CD4-positive, alpha-beta T cell treated with Interleukin-17A for 4 hours (primary cell): ENCODE measurements around the gene SIAH2.

Experiments
- DNase-seq: peaks from one replicate; pipeline ENCODE4 v3.0.0-alpha.2; 2020; ENCODE audit warnings: mixed read lengths

The SIAH2 gene

DNA sequence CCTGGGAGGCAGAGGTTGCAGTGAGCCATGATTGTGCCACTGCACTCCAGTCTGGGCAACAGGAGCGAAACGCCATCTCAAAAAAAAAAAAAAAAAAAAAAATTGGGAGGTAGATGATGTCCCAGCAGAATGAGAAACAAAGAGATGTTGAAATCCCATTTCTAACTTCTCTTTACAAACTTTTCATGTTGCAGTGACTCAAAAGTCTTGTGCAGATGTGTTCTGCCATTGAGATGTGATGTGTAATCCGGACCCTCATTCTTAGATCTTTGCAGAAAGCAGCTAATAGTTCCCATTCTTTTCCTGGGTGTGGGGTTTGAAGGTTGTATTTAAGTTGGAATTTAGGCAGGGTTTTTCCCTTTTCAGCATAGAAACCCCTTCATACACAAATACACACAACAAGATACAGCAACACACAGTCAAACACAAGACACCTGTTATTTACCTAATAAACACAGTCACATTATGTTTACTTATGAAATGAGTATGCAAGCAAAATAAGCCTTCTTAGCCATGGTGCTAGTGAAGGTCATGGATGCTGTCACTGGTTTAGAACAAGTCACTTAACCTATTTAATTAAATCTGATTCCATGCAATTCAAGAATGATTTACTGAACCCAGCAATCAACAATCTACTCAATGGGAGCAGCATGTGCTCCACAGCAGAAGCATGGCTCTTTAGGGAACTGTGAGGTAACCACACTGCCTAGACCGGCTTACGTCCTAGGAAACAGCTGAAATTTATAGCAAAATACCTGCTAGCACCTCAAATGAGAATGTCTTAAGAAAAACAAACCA lies 14.9 kb downstream of the SIAH2 start:
- no peak for DNase-seq

DNA sequence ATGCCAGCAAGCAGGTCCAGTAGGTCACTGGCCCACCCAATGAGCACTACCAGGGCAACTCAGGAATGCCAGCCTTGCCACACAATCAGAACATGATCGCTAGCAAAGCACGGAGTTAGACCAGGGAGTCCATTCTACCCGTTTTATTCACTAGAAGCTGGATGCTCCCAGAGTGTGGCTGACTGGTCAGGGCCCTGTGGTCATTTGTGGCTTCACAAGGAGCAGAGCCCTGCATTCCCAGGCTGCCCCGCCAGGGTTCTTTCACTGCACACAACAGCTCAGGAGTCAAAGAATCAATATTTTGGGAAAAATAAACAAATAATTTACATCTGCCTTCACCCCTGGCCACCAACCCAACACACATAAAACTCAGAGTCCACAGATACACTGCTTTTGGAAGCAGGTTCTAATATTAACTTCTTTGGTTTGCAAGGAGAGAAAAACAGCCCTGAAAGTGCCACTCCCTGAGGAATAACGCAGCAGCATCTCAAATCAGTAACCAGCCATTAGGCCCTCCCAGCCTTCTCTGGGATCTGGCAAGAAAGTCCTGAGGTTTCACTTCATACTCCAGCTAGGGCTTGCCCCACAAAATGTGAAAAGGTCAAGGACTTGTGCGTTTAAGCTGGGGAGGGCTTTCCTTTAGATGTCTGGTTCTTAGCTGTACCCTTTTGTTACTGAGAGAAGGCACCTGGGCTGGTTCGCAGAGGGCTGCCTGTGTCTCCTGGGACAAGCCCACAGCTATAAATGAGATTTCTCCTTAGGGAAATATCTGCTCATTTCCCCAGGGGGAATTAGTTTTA lies 16.0 kb downstream of the SIAH2 start:
- DNase-seq: no peak

GRCh38 chr3:150745832-150746231 lies 17.1 kb downstream of the SIAH2 start:
- DNase-seq: no peak

DNA sequence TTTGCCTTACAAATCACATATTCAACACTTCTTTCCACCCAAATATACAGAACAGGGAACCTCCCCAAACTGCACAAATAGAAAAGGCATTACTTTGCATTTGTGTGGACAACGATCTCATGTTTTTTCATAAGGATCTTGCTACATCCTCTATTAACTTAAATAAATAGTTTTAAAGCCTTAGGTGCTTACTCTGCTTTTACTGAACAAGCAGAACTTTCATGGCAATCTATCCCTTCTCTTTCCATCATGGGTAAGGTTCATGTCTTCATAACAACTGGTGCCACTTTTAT lies 18.1 kb downstream of the SIAH2 start:
- DNase-seq: no peak

GRCh38 chr3:150744041-150744918 lies 18.7 kb downstream of the SIAH2 start:
- no peak for DNase-seq

DNA sequence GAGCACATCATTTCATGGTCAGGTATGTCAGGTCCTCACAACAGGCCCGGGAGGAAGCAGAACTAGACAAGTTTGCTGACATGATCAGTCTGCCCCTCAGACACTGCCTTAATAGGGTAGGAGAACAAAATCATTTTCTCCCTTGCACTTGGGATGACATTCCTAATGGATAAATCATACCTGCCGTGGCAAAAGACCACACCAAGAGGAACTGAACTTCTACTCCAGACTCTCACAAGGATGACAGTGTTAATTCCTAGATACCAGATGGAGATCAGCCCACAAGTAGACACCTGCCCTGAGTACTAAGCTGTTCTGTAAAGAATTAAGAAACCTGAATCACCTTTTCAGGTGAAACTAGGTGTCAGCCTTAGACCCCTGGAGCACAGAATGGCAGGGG lies 19.5 kb downstream of the SIAH2 start:
- DNase-seq: no peak

DNA sequence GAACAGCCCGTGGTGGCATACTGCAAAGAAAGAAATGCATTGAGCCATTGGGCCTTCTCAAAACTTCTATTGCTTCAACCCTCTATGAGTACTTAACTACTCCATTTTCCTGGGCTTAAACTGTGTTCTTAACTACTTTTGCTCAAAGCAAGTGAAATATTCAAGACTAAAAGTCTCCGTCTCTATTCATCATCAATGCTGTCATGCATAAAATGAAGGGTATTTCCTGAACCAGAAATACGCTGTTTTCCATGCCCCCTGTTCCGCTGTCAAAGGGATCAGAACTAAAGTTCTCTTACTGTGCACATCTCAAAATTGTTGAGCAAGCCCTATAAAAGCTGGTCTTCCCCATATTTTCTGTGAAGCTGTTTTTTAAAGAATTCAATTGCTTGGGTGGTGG lies 20.3 kb downstream of the SIAH2 start:
- DNase-seq: no peak

DNA sequence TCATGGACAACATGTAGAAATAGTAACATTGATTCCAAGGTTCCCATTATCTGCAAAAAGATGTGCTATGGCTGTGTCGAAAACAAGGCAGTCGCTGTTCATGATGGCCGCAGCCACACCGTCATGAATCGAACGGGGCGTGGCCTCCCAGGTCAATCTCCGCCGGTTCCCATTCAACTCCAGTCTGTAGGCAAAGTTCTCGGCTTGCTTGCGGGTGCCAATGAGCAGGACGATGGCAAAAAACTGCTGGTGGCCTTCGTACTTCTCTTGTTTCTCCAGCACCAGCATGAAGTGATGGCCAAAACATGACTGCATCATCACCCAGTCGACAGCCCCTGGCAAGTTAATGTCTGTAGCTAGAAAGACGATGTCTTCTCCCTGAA lies 20.8 kb downstream of the SIAH2 start:
- DNase-seq: no peak

GRCh38 chr3:150741497-150742140 lies 21.4 kb downstream of the SIAH2 start:
- no peak for DNase-seq

GRCh38 chr3:150740733-150741496 lies 22.1 kb downstream of the SIAH2 start:
- no peak for DNase-seq

DNA sequence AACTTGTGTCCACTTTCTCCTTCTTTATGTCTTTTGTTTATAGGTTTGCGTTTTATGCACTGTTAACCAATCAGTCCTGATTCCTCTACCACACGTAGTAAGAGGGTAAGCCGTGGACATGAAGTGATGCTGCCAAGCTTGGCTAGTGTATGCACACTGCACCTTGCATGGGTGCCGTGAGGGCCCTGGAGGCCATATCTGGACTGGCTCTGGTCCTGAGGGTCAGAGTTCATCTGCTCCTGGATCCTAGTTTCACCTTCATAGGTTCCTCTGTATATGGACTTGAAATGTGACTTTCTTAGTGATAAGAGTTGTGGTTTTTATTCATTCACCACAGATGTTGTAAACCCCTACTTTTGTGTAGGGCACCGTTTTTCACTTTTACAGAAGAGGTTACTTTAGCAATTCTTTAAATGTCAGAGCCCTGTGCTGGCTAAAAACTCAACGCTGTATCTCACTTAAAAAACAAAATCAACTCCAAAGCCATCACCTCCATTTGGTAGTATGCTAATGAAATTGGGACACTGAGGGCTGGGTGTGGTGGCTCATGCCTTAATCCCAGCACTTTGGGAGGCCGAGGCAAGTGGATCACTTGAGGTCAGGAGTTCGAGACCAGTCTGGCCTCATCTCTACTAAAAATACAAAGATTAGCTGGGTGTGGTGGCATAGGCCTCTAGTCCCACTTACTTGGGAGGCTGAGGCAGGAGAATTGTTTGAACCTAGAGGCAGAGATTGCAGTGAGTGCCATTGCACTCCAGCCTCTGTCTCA lies 22.9 kb downstream of the SIAH2 start:
- no peak for DNase-seq

DNA sequence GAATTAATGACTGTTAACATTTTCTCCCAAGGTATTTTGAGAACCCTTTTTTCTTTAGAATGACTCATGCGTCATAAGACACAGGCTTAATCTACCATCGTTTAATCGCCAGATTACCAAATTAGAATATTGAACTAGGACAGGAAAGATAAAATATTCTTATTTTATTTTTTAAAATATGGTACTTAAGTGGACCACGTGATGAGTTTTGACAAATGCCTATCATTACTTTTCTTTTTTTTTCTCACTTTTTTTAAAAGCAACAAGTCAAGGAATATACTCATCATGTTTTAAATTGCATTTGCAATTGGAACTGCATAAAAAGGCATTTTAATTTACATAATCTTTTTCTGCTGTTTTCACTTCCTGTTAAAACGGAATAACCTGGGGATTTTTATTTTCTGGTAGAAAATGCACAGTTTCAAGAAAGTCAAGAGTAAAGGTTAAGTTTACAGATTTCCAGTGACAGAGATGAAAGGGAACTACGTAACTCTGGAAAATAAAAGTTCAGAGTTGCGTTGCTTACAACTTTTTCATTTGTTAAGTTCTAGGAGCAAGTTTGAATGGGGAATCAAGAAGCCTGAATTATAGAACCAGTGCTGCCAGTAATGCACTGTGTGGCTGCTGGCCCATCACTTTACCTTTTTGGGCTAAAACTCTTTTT lies 23.6 kb downstream of the SIAH2 start:
- no peak for DNase-seq

- DNase-seq: no peak
Observed at GRCh38 chr3:150738688-150739087, 24.3 kb downstream of the SIAH2 start.

GRCh38 chr3:150737874-150738679 lies 24.9 kb downstream of the SIAH2 start:
- DNase-seq: peak; percentile 15

DNA sequence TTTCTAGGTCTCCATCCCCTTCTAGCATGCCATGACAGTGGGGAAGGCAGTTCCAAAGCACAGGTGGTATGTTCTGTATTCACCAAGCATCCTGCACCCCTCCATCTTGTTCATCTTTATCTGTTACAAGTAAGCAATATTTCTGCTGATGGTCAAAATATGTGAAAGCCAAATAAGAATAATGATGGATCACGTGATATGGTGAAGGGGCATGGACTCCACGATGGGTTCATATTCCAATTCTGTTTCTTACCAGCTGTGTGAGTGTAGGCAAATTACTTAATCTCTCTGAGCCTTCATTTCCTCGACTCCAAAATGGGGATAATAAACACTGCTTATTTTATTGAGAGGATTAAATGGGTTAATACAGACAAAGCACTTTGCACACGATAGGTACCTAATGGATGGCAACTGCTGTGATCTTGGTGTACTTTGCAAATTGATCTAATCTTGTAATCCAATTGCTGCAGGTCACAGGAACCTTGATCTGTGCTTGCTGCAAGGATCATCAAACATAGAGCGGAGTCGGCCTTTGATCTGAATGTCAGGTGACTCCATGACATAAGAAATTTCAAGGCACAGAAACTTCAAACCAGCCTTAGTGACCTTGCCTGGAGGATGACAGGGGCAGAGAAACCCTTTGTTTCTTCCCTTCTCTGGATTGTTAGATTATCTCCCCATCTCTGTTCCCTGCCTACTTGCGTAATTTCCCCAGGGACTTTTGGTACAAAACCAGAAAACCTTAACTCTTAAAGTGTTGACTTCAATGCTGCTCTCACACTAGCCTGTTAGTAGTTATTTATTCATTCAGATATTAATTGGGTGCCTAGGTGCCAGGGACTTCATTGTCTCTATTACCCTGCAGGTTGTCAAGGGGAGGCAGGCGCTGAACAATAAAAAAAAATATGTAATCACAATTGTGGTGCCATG lies 25.8 kb downstream of the SIAH2 start:
- peak; percentile 16 for DNase-seq

DNA sequence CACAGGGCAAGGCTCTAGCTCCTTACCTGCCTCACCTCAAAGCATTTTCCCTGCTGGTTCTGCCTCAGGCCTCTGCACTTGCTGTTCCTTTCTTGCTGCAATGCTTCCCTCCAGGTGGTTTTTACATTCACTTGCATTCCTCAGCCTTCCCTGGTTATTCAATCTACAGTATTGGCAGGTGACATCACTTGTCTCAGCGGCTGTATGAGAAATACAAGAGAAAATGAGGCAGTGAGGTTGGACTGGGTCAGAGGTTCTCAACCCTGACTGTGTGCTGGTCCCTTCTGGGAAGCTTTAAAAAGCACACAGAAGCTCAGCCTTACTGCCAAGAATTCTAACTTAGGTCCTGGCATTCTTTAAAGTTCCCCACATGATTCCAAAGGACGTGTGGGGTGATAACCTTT lies 26.7 kb downstream of the SIAH2 start:
- DNase-seq: no peak

DNA sequence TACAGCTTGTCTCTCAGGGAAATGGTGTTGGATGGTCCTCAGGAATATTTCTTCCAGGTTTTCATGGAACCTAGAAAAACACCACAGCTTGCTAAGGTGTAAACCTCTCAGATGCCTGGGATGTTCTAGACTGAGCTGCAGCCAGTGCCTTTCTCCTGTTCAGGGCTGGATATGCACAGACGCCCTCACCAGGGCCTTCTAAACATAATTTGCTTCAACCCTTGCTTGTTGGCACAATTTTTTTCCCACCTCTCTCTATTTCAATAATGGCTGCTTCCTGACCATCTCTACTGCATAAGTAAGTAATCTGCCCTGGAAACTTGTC lies 28.2 kb downstream of the SIAH2 start:
- DNase-seq: no peak

- no peak for DNase-seq
Observed at GRCh38 chr3:150733936-150734794, 28.8 kb downstream of the SIAH2 start.
